NCI-H2171 (cell line): Measurements from ENCODE around the gene ERC1.
"Not testable (repeated sequence)": the region's sequence is repeated elsewhere in the genome, so short reads cannot be mapped to it uniquely, and the experiment has no call there.

Experiments used
- DNase-seq: peaks from one replicate; lab custom pipeline; 2025; lab: John Stamatoyannopoulos, UW

ERC1 gene

DNA sequence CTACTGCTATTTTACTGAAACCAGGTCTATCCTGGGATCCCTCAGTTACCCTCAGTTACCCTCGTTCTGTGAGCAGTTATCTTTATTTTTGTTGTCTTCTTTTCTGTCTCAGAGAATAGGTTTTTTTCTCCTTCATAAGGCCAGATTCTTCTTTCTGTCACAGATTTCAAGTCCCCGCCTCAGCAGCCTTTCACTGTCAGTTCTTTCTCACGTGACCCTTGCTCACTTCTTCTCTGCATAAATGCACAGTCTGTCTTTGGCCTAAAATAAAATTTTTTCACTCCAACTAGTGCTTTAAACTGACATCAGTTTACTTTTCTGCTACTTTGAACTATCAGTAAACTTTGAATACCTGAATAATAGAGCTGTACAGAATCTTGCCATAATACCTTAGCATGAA is 299.7 kb downstream of the ERC1 start:
- DNase-seq: no peak

DNA sequence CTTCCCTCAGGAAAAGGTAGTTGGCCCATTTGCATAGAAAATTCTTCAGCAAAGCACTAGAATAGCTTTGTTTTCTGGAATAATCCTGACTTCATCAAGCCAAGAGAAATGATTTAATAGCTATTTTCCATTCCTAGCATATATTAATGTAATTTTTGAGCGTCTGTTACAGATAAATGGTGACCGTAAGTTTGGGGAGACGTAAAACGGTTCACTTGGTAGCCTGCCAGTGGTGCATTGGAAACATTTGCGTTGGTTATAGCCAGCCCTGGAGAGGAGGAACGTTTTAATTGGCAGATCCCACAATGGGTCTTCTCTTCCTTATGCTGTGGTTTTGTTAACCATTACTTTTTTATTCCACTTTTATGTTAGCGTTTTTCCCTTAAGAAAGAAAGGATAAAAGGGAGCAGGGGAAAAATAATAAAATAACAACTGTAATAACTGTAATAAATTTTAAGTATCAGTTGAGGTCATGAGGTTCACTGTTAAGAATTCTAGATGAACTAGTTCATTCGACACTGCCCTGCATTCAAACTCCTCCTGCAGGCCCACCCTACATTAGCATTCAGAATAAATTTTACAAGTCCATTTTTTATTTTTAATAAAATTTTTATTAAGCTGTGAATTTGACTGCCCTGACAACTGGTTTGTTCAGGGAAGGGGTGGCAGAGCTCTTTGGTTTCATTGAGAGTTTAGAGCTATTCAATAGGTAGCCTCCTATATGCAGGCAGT is 300.7 kb downstream of the ERC1 start:
- no peak for DNase-seq

DNA sequence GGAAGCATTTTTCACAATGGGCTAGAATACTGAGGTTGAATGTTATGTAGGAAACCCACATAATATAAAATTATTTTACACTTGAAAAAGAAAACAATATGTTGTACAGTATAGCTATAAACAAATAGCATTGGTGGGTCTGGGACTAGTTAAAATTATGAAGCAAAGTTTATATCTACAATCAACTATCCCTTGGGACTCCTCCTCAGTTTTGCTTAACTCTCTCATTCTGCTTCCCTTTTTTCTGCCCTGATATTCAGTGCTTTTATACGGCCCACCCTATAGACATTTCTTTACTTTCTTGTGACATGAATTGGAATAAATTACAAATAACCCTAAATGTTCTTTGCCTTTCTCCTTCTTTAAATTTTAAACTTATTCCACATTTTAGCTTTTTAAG is 302.9 kb downstream of the ERC1 start:
- DNase-seq: no peak

DNA sequence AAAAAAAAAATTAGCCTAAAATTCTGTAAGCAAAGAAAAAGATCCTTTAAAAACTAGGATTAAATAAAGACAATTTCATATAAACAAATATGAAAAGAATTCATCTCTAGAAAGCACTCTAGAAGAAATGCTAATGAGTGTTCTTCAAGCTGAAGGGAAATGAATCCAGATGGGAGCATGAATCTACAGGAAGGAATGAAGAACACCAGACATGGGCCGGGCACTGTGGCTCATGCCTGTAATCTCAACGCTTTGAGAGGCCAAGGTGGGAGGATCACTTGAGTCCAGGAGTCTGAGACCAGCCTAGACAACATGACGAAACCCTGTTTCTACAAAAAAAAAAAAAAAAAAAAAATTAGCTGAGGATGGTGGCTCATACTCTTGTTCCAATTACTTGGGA is 306.2 kb downstream of the ERC1 start:
- no peak for DNase-seq

DNA sequence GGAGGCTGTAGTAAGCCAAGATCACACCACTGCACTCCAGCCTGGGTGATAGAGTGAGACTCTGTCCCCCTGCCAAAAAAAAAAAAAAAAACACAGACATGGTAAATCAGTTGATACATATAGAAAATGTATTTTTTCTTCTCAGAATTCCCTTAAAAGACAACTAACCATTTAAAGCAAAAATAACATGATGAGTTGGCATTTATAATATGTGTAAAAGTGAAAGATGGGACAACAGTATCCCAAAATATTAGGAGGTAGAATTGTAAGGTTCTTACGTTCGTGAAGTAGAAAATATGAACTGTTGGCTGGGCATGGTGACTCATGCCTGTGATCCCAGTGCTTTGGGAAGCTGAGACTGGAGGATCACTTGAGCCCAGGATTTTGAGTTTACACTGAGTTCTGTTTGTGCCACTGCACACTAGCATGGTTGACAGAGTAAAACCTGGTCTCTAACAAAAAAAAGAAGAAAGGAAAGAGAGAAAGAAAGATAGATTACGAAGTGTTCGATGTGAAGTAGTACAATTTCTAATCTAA is 306.7 kb downstream of the ERC1 start:
- DNase-seq: no peak

DNA sequence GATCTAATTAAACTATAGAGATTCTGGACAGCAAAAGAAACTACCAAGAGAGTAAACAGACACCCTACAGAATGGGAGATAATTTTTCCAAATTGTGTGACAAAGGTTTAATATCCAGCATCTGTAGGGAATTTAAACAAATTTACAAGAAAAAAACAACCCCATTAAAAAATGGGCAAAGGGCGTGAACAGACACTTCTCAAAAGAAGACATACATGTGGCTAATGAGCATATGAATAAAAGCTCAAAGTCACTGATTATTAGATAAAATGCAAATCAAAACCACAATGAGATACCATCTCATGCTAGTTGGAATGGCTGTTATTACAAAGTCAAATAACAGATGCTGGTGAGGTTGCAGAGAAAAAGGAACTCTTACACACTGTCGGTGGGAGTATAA is 309.4 kb downstream of the ERC1 start:
- DNase-seq: no peak

DNA sequence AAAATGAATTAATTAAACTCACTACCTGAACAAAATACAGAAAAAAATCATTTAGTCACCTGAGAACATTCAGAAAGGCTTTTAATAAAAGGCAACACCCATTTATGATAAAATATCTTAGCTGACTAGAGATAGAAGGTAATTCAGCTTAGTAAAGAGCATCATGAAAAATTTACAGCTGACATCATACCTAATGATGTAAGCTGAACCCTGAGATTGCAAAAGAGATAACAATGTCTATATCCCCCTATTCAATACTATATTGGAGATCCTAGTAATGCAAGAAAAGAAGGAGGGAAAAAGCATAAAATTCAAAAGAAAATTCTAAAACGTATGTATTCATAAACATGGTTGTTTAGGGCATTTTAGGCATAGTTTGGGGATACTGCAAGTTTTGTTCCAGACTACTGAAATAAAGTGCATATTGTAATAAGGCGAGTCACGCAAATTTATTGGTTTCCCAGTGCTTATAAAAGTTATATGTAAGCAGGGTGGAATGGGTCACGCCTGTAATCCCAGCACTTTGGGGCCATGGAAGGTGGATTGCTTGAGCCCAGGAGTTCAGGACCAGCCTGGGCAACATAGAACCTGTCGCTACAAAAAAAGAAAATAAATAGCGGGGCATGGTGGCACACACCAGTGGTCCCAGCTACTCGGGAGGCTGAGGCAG is 311.3 kb downstream of the ERC1 start:
- no peak for DNase-seq

DNA sequence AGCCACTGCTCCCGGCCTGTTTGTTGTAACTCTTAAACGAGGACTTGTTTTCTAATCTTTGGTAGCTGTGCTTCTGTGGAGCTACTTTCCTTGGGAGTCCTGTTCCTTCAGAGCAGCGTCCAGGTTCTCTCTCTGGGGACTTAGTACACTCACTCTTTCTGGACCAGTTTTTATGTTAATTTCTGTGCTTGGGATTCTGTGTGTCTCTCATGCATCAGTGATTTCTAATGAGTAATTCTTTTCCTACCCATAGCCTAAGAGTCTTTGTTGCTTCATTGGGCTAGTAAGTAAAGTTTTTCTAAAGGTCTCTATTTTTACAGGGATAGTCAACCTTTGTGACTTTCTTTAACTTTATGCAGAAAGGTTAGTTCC is 314.0 kb downstream of the ERC1 start:
- no peak for DNase-seq

DNA sequence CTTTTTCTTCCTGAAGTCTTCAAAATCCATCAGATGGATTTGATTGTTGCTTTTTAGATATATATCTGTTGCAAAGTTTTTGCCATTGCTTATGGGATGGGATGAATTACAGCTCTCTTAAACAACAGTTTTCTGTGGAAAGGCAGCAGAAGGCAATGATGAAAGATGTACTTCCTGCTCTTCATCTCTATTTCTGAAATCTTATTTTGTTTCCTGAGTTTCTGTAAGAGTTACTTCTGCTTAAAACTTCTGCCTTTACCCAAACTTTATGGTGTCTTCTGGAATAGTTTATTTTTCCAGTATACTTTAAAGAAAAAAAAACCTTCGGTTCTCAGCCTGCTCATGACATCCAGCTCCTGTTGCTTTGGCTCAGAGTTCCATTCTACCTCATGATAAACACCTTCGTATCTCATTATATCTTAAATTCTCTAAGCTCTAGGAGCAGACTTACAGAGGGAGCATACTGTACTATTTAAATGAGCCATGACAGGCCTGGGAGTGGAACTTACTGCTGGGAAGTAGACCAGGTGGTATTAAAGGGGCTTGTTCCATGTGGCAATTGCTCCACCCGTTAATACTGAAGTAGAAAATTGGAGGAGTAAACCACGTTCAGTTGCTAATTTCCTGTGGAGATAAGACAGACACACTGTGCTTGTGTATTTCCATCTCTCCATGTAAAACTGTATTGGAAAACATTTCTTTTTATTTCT is 314.9 kb downstream of the ERC1 start:
- no peak for DNase-seq

DNA sequence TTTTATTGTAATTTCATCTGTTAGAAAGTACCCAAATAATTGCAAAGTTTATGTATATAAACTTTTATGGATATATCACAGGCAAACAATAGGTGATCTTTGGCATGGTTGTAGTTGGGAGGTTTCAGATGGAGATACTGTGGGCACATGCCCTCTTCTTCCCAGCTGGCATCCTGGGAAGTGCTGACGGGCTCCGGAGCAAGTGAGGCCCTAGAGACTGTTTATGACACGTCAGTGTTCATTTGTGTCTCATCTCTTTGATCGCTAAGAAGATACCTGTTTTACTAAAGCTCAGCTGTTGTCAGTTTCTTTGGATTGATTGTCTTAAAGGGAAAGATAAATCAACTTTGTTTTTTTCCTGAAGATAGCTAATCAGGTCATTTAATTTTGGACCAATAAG is 315.8 kb downstream of the ERC1 start:
- no peak for DNase-seq

DNA sequence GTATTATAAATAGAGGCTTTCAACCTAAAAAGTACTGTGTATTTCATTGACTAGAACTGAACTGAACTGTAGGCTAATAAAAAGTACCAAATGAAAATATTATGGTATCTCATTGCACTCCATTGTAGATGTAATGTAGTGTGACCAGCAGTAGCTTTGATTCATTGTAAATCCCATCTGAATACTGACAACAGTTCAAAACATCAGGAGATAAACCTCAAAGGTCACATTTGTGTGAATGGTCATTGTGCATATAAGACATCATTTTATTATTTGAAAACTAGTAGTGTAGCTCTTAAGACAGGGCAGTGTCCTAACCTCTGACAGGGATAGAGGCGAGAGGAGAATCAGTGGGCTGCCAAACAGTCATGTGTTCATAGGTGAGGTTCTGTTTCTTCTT is 316.8 kb downstream of the ERC1 start:
- DNase-seq: no peak

DNA sequence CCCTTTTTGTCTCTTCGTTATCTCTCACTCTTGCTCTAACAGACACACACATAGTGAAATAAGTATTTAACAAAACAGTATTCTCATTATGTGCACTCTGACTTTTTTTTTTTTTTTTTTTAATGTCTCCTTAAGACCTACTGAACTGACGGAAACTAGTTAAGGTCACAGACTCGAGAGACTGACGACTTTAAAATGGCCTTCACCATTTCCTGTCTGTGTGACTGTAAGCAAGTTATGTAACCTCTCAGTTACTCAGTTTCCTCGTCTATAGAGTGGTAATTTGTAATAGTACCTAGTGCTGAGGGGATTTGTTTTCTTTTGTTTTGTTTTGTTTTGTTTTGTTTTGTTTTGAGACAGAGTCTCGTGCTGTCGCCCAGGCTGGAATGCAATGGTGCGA is 318.6 kb downstream of the ERC1 start:
- no peak for DNase-seq

DNA sequence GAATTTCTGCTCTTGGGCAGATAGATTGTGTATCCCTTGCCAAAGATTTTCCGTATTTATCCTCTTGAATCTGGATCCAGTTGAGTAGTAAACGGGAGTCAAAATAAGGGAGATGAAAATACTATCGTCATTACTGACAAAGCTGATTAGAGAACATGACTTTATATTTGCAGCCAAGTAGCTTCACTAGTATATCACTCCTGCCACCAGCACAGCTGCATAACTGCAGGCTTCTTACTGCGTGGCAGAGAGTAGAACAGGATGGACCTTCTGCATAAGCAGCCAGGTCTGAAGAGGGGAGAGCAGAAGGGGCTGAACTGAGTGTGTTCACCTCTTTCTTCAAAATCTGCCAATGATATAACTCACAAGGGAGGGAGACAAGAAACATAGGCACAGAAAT is 319.6 kb downstream of the ERC1 start:
- DNase-seq: no peak

DNA sequence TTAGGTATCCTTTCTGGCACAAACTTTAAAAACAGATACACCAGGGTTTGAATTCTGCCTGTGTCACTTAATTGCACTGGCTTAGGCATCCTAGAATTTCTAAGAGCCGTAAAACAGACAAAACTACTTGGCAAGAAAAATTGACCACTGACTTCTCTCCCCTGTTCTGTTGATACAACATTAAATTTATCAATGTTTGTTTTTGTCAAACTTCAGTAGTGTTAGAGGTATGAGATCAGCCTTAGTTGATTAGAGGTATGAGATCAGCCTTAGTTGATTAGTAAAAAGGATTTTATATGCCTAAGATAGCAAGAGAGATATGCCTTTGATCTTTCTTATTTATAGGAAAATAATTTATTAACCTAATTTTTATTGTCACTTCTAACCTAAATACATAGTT is 320.1 kb downstream of the ERC1 start:
- DNase-seq: no peak

DNA sequence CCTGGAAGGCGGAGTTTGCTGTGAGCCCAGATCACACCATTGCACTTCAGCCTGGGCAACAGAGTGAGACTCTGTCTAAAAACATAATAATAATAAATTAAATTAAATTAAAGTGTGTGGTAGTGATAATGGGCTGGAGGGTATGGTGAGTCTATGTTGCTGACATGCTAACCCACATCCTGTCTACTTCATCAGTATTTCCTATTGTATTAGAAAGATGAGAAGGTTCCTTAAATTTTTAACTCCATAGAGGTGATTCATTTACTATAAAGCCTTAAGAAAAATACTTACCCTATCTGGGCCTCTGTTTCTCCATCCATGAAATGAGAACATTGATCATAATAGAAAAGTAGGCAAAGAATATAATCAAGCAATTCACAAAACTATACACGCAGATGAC is 322.9 kb downstream of the ERC1 start:
- no peak for DNase-seq

DNA sequence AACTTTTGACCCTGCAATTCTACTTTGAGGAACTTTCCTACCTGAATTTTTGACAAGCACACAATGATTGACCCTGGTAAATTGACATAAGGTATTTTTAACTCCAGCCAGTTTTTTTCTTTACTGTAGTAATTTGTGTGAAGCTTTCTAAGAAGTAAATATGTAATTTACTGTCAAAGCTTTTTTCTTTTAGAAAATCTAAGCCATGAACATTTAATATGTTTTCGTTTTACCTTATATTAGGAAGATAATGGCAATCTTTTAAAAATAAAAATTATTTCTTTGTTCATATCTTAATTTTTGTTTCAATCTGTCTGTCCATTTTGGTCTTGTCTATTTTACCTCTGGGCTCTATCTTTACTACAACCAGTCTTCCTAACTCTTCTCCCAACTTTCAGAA is 323.5 kb downstream of the ERC1 start:
- DNase-seq: no peak

DNA sequence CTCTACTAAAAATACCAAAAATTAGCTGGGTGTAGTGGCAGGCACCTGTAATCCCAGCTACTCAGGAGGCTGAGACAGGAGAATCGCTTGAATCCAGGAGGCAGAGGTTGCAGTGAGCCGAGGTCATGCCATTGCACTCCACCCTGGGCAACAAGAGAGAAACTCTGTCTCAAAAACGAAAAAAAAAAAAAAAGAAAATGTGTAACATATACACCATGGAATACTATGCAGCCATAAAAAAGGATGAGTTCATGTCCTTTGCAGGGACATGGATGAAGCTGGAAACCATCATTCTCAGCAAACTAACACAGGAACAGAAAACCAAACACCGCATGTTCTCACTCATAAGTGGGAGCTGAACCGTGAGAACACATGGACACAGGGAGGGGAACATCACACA is 326.0 kb downstream of the ERC1 start:
- DNase-seq: not testable (repeated sequence)

DNA sequence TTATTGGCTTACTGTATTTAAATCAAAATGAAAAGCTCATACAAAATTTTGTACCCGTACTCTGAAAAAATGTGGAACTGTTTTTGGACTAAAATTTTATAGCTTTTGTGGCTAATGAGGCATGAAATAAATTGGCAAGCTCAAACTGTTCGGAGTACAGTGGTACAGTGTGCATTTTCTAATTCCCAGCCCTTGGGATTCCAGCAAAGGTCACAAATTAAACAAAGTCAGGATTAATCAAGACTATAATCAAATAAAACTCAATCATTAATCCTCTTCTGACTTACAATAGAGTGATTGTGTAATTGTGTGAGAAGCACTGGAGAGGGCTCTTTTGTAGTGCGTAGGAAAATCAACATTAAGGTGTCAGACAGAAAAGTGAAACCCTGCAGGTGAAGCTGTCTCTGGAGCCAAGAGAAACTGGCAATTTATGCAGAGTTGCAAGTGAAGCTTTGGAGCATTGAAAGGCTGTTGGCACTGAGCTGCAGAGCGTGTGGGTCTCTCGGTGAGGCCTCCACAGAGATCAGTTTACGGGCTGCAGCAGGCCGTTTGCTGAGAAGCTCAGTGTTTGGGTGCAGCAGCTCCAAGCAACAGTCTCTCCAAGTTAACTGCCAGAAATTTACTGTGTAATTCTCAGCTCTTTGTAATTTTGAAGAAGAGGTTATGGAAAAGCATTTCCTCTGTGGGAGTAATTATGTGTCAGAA is 327.5 kb downstream of the ERC1 start:
- peak; percentile 78 for DNase-seq

DNA sequence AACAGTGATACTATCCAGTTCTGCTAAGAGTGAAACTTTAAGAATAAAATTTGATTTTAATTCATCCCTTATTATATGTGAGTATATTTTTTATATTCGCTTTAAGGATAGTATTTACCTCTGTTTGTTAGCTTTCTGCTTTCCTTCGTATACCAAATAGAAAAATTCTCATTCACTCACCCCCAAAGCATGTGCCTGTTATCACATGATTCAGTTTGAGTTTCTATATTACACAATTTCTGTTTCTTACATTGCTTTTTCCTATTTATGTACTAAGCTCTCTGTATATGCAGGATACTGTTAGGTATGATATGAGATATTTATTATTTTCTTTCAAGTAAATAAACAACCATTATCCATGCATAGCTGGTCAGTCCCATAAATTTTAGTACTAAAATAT is 328.2 kb downstream of the ERC1 start:
- DNase-seq: no peak

DNA sequence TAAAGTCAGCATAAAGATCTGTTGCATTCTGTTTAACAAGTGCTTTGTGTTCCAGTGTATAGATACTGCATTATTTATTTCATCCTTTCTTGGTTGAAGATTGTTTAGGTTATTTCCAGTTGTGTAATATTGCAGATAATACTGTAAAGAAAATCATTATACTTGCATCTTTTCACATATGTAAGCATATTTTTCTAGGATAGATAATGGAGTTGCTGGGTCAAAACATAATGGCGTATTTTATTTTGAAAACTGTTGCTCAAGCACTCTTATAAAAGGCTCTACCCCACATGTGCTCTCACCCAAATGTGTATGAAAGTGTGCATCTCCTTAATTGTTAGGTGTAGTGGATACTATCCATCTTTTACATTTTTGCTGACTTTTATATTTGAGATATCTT is 329.0 kb downstream of the ERC1 start:
- no peak for DNase-seq

DNA sequence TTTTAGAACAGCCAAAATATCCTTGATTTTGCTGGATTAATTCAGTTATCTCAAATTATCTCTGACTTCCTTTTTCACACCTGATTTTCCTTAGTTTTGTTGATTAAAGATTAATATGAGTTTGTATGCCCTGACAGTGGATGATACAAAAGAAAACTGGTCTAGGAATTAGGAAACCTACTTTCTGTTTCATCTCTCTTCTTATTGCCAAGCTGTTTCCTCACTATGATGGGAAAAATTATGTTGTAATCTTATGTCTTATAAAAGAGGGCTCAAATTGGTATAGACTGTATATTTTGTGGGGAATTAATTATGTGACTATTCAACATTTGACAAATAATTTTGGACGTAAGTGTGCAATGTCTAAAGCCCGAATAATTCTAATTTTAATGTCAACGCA is 331.8 kb downstream of the ERC1 start:
- DNase-seq: no peak

DNA sequence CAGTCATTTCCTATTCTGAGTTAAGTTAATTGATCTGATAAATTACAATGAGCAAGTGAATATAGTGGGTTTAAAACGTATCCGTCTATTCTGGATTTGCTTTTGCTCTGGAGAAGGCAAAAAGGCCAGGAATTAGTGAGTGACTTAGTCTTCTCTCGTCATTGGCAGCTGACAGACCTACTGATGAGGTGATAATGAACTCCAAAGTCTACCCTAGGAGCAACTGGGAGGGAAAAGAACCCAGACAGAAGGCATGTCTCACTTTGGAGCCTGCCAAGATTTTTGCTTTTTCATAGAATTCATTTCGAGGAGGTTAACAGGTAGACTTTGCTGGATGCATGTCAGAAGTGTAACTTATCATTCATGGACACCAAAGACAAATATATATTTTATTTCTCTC is 333.1 kb downstream of the ERC1 start:
- DNase-seq: no peak

DNA sequence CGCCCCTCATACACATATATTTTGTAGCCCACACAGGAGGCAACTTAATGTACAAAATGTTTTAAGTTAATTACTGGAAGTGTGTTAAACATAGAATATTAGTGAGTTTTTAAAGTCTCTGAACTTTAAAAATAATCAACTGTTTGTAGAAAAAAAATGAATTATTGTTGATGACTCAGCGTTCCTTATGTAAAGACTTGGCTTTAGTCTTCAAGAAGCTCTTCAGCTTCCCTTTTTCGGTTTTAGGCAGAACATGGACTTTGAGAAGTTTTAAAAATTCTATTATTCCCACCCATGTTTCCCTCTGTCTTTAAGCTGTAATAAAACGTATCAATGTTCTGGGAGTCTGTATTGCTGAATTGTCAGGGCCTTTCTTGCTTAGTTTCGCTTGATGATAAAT is 333.9 kb downstream of the ERC1 start:
- DNase-seq: no peak
